Stimulated activated CD4-positive, alpha-beta T cell treated with anti-CD3 and anti-CD28 coated beads, Interleukin-2, amount 100 ng/mL, for 4 hours (primary cell): ENCODE data around the gene NOL4L.

Experiments used
- DNase-seq: peaks from one replicate; pipeline ENCODE4 v3.0.0-alpha.2; 2020; ENCODE audit warnings: low read depth

The NOL4L gene

GRCh38 chr20:32576560-32576959 is 8.6 kb downstream of the NOL4L start:
- DNase-seq = no peak

- DNase-seq = no peak
These were observed 9.3 kb downstream of the NOL4L start for GRCh38 chr20:32575805-32576204.

- no peak for DNase-seq
These were observed 9.9 kb downstream of the NOL4L start for GRCh38 chr20:32575227-32575581.

- no peak for DNase-seq
These were observed 10.6 kb downstream of the NOL4L start for GRCh38 chr20:32574296-32575226.

- DNase-seq = no peak
These were observed 11.8 kb downstream of the NOL4L start for GRCh38 chr20:32573167-32573851.

- DNase-seq = no peak
These were observed 12.7 kb downstream of the NOL4L start for GRCh38 chr20:32572271-32572968.

GRCh38 chr20:32571566-32571965 is 13.6 kb downstream of the NOL4L start:
- no peak for DNase-seq

GRCh38 chr20:32570401-32571190 is 14.5 kb downstream of the NOL4L start:
- DNase-seq = no peak

GRCh38 chr20:32569380-32570305 is 15.5 kb downstream of the NOL4L start:
- DNase-seq = no peak

GRCh38 chr20:32569018-32569379 is 16.1 kb downstream of the NOL4L start:
- DNase-seq = no peak

GRCh38 chr20:32567384-32568178 is 17.6 kb downstream of the NOL4L start:
- DNase-seq = no peak

- no peak for DNase-seq
These were observed 18.5 kb downstream of the NOL4L start for GRCh38 chr20:32566379-32567374.

- no peak for DNase-seq
These were observed 19.4 kb downstream of the NOL4L start for GRCh38 chr20:32565735-32566032.

GRCh38 chr20:32564921-32565734 is 20.0 kb downstream of the NOL4L start:
- no peak for DNase-seq

- DNase-seq = no peak
These were observed 20.7 kb downstream of the NOL4L start for GRCh38 chr20:32564440-32564839.

- DNase-seq = no peak
These were observed 21.5 kb downstream of the NOL4L start for GRCh38 chr20:32563311-32564272.

- no peak for DNase-seq
These were observed 22.6 kb downstream of the NOL4L start for GRCh38 chr20:32562495-32562911.
